Cerebellar nuclear complex (tissue), 1 donor: ENCODE measurements around the gene CRYGC.

Experiments
- DNase-seq, 2 experiments: peaks; one replicate each; lab custom pipeline; 2025; lab: John Stamatoyannopoulos, UW

The CRYGC gene

DNA sequence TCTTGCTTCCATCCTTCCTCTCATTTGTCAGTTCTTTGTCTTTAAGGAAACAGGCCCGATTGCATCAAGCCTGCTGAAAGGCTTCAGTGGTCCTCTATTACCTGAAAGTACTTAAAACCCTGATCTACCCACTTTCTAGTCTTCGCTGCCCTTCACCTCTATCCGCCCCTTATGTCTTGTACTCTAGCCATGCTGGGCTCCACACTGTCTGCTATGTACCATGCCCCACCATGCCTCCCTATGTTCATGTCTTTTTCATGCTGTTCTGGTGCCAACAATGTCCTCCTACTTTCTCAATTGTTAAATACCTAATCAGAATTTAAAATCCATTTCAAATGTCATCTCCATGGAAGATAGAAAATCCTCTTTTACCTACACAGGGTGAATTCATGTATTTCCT, 33.5 kb downstream of the CRYGC start:
- no peak for DNase-seq

DNA sequence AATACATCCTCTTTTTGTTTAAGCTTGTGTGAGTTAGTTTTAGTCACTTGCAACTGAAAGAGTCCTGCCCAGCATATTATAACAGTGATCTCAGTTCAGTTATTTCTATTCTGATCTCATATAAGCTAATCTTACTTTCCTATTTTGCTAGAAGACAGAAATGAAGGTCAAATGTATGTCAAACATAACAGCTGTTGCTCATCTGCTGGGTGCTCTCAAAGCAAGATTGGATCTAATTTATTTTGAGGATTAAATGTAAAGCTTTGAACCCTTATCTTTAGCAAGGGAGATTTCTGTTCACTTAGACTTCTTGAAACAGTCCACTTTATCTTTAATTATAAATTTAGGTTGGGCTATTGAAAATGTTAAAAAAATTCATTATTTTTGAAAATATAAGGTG, 36.5 kb downstream of the CRYGC start:
- DNase-seq = no peak

DNA sequence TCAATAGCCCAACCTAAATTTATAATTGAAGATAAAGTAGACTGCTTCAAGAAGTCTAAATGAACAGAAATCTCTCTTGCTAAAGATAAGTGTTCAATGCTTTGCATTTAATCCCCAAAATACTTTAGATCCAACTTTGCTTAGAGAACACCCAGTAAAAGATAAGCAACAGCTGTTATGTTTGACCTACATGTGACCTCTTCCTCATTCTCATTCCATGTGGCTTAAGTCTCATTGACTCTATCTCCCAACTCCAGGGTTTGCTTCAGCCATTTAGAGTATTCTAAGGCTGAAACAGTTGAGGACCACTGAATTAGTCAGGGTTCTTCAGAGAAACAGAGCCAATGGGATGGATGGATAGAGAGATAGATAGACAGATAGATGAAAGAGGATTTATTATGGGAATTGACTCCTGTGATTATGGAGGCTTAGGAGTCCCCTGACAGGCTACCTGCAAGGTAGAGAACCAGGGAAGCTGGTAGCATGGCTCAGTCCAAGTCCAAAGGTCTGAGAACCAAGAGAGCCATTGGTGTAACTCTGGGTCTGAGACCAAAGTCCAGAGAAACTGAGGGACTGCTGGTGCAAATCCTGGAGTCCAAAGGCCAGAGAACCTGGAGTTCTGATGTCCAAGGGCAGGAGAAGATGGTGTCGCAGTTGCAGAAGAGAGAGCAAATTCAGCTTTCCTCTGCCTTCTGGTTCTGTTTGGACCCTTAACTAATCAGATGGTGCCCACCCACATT, 37.4 kb downstream of the CRYGC start:
- DNase-seq = no peak

DNA sequence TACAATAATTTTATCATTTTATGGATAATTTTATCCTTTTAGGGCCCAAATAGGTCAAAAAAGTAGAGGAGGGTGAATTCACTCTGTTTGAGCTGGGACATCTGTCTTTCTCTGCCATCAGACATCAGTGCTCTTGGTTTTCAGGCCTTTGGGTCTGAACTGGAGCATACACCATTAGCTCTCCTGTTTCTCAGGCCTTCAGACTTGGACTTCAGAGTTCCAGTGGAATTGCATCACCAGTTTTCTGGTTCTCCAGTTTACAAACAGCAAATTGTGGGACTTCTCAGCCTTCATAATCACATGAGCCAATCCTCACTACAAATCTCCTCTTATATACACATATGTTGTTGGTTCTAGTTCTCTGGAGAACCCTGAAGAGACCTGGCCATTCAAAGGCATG, 39.2 kb downstream of the CRYGC start:
- DNase-seq = no peak

DNA sequence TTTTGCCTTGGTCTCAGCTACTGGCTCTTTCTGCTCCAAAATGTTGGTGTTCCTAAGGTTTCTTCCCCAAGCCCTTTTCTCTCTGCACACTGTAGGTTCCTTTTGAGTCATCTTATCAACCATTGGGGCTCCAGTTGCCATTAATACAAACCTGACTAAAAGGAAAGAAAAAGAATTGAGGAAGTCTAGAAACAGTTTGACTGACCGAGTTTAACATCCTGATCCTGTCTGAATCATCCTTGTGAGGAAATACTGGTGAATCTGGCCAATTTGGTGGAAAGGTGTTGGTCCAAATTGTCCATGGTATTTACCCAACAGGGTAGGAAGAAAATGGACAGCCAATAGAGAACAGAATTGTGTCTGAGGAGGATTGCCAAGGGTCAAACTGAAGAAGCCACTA, 43.6 kb downstream of the CRYGC start:
- no peak for DNase-seq

DNA sequence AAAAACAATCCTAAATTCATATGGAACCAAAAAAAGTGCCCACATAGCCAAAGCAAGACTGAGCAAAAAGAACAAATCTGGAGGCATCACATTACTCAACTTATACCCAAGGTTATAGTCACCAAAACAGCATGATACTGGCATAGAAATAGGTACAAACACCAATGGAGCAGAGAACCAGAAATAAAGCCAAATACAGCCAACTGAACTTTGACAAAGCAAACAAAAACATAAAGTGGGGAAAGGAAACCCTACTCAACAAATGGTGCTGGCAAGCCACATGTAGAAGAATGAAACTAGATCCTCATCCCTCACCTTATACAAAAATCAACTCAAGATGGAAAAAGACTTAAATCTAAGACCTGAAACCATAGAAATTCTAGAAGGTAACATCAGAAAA, 45.8 kb downstream of the CRYGC start:
- DNase-seq = no peak
